Activated CD8-positive, alpha-beta T cell treated with anti-CD3 and anti-CD28 coated beads for 36 hours (primary cell): ENCODE data around the gene ZCCHC2. TPM values are rescaled to one million over a fixed set of nuclear protein-coding genes. Genes with fewer than 3 reads are reported as not detected.

Experiments
- ATAC-seq: fragments of 200-7000 bp; cut with Tn5 transposase; one replicate; pipeline ENCODE4 v1.10.0; 2021; ENCODE audit warnings: mild to moderate bottlenecking, moderate library complexity
- CTCF ChIA-PET: fragments of 350-600 bp; sonication (Branson Sonifier 250); formaldehyde crosslinking; loops from one replicate; lab custom pipeline; 2021; ENCODE audit warnings: antibody characterized with exemption; lab: Charles Lee
- POLR2A ChIA-PET: fragments of 350-600 bp; sonication (Branson Sonifier 250); formaldehyde crosslinking; loops from one replicate; lab custom pipeline; 2021; ENCODE audit warnings: antibody characterized with exemption; lab: Charles Lee
- DNase-seq: peaks from one replicate; pipeline ENCODE4 v3.0.0-alpha.2; 2020
- H3K27ac Mint-ChIP-seq: one replicate; pipeline ENCODE4 v1.8.0; 2021; ENCODE audit warnings: mild to moderate bottlenecking, mixed read lengths
- H3K27me3 Mint-ChIP-seq: one replicate; pipeline ENCODE4 v1.8.0; 2021; ENCODE audit warnings: mixed read lengths
- H3K36me3 Mint-ChIP-seq: one replicate; pipeline ENCODE4 v1.8.0; 2021; ENCODE audit warnings: low read depth, mixed read lengths
- H3K4me1 Mint-ChIP-seq: one replicate; pipeline ENCODE4 v1.8.0; 2021; ENCODE audit warnings: low read depth, mixed read lengths
- H3K4me3 Mint-ChIP-seq: one replicate; pipeline ENCODE4 v1.8.0; 2021; ENCODE audit warnings: mild to moderate bottlenecking, moderate library complexity, mixed read lengths
- H3K9me3 Mint-ChIP-seq: one replicate; pipeline ENCODE4 v1.8.0; 2021; ENCODE audit warnings: mixed read lengths
- CTCF ChIP-seq: fragments of 200-600 bp; IDR thresholded peaks from one replicate; pipeline ENCODE4 v1.8.0; 2022; ENCODE audit warnings: antibody characterized with exemption, mild to moderate bottlenecking
- intact Hi-C: fragments of 100-400 bp; cut with micrococcal nuclease; formaldehyde crosslinking; loops from one replicate; pipeline ENCODE4 v1.10.0; 2022
- total RNA-seq, 2 experiments: library from RNA; stranded (reverse); gene quantifications; one replicate each; pipeline ENCODE4 v1.2.3, GENCODE V29; 2021

ZCCHC2 gene
- total RNA-seq, 2 experiments from 2014 or later = 31.7 to 33.4 TPM

DNA sequence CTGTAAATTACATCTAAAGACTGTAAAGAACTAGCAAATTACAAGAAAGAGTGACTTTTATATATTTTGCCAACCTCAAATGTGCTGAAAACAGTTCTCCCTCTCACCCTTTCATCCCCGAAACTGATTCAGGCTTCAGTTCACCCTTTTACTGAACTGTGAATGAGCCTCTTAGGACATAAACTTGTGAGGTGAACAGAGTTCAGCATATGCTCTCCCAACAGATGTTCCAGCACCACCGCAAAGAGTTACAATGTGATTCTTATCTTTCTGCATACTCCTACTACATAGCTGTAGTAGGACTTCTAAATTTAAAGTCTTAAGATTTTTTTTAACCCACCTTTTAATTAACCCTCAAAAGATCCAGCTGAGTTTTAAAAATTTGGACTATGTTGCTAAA lies 1.2 kb upstream of the ZCCHC2 start:
- Mint-ChIP-seq H3K4me1 (peaks cover 15% of the 10 kb centered on the region), H3K9me3 (no peaks in the 10 kb centered on the region), H3K4me3 (peak overlapping the region; percentile 84), H3K27ac (peak overlapping the region; percentile 89), H3K27me3 (no peaks in the 10 kb centered on the region), H3K36me3 (peaks cover 16% of the 10 kb centered on the region)
- ChIA-PET POLR2A (interaction anchor here (0.8 to 6.9 kb wide), 5 partner anchors 9 to 118 kb away, joined by 3 to 44 read pairs (median 4); no protein-coding TSS in a partner anchor), CTCF (interaction anchor here (0.7 to 3.7 kb wide), 8 partner anchors 9 to 100 kb away, joined by 3 to 16 read pairs (median 4); no protein-coding TSS in a partner anchor)
- no peak for TF ChIP-seq CTCF
- ATAC-seq (no peak), DNase-seq (no peak)
- intact Hi-C loops = loop anchor here (10.0 kb wide), 1 partner anchor 327 kb away; no protein-coding TSS in a partner anchor

DNA sequence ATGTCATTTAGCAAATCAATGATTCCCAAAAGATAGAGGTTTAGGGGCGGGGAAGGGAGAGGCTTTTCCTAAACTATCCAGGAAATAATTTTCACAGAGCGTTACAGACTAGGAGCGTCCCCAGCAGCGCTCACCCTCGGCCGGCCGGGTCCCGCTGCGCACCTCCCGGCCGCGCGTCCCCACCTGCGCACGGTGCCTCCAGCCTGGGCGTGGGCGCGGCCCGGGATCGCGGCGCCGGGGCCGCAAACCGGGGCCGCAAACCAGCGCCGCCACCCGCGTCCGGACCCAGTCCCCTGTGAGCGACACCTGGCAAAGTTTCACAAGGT lies 684 bp upstream of the ZCCHC2 start:
- ATAC-seq (no peak), DNase-seq (no peak)
- H3K27me3 Mint-ChIP-seq = no peaks in the 10 kb centered on the region
- H3K9me3 Mint-ChIP-seq = no peaks in the 10 kb centered on the region
- ChIA-PET POLR2A (interaction anchor here (0.7 to 6.9 kb wide), 8 partner anchors 10 to 118 kb away, joined by 3 to 44 read pairs (median 4); no protein-coding TSS in a partner anchor), CTCF (interaction anchor here (0.7 to 3.7 kb wide), 8 partner anchors 9 to 101 kb away, joined by 3 to 16 read pairs (median 4); no protein-coding TSS in a partner anchor)
- peak overlapping the region; percentile 89 for H3K27ac Mint-ChIP-seq
- intact Hi-C loops = loop anchor here (10.0 kb wide), 1 partner anchor 327 kb away; no protein-coding TSS in a partner anchor
- peaks cover 15% of the 10 kb centered on the region for H3K4me1 Mint-ChIP-seq
- H3K4me3 Mint-ChIP-seq = peak overlapping the region; percentile 84
- no peak for TF ChIP-seq CTCF
- peaks cover 16% of the 10 kb centered on the region for H3K36me3 Mint-ChIP-seq

GRCh38 chr18:62523255-62523588 lies 397 bp downstream of the ZCCHC2 start:
- Mint-ChIP-seq H3K36me3 (peaks cover 21% of the 10 kb centered on the region), H3K4me3 (peak overlapping the region; percentile 84), H3K4me1 (peaks cover 25% of the 10 kb centered on the region), H3K9me3 (no peaks in the 10 kb centered on the region), H3K27me3 (no peaks in the 10 kb centered on the region), H3K27ac (no peak overlapping the region)
- no peak for TF ChIP-seq CTCF
- intact Hi-C loops = loop anchor here (10.0 kb wide), 1 partner anchor 328 kb away; no protein-coding TSS in a partner anchor
- no peak for ATAC-seq
- CTCF ChIA-PET = interaction anchor here (1.0 to 3.7 kb wide), 3 partner anchors 60 to 102 kb away, joined by 4 to 16 read pairs (median 9); no protein-coding TSS in a partner anchor
- DNase-seq = no peak
- POLR2A ChIA-PET = interaction anchor here (0.8 to 6.9 kb wide), 5 partner anchors 11 to 1448 kb away, joined by 3 to 44 read pairs (median 6); no protein-coding TSS in a partner anchor

- no peak for TF ChIP-seq CTCF
- peaks cover 28% of the 10 kb centered on the region for H3K4me1 Mint-ChIP-seq
- H3K36me3 Mint-ChIP-seq = peaks cover 21% of the 10 kb centered on the region
- POLR2A ChIA-PET = interaction anchor here (0.6 to 6.9 kb wide), 5 partner anchors 11 to 336 kb away, joined by 3 to 44 read pairs (median 3); no protein-coding TSS in a partner anchor
- DNase-seq (peak; percentile 66), ATAC-seq (peak; percentile 9)
- CTCF ChIA-PET = no interaction called here
- H3K27me3 Mint-ChIP-seq = no peaks in the 10 kb centered on the region
- intact Hi-C loops = loop anchor here (2.0 to 10.0 kb wide), 2 partner anchors 61 to 329 kb away; no protein-coding TSS in a partner anchor
- peak overlapping the region; percentile 84 for H3K4me3 Mint-ChIP-seq
- no peaks in the 10 kb centered on the region for H3K9me3 Mint-ChIP-seq
- H3K27ac Mint-ChIP-seq = peak overlapping the region; percentile 89
Measured at GRCh38 chr18:62523631-62524439, 1.0 kb downstream of the ZCCHC2 start.
